Astrocyte (in vitro differentiated cells and primary cell): ENCODE results near the gene PTGER2. TPM values are rescaled to one million over a fixed set of nuclear protein-coding genes. Genes with fewer than 3 reads are reported as not detected.

ENCODE experiments used
- DNase-seq: peaks from one replicate; pipeline ENCODE4 v3.0.0-alpha.2; 2010; ENCODE audit warnings: low read depth
- FAIRE-seq: peaks from 2 replicates; lab custom pipeline; 2011; peaks lifted over from hg19 to GRCh38; lab: Jason Lieb, UNC
- H2AFZ ChIP-seq: 2 replicates; pipeline ENCODE4 v1.6.0; 2012; ENCODE audit warnings: low read depth, low read length, inconsistent platforms
- H3K27ac ChIP-seq: 2 replicates; pipeline ENCODE4 v1.5.1; 2011; ENCODE audit warnings: low read depth, low read length, inconsistent platforms
- H3K27me3 ChIP-seq: 2 replicates; pipeline ENCODE4 v1.6.0; 2011; ENCODE audit warnings: low read length, inconsistent platforms; ENCODE audit not compliant: insufficient read depth
- H3K36me3 ChIP-seq: 2 replicates; pipeline ENCODE4 v1.5.1; 2011; ENCODE audit warnings: low read length, inconsistent platforms; ENCODE audit not compliant: insufficient read depth
- H3K4me1 ChIP-seq: 2 replicates; pipeline ENCODE4 v1.5.1; 2011; ENCODE audit warnings: low read length, inconsistent platforms; ENCODE audit not compliant: insufficient read depth
- H3K4me2 ChIP-seq: 2 replicates; pipeline ENCODE4 v1.6.0; 2012; ENCODE audit warnings: low read length, inconsistent platforms
- H3K4me3 ChIP-seq: 2 replicates; pipeline ENCODE4 v1.5.1; 2011; ENCODE audit warnings: low read depth, mild to moderate bottlenecking, low read length, inconsistent platforms; ENCODE audit not compliant: insufficient read depth
- H3K79me2 ChIP-seq: 2 replicates; pipeline ENCODE4 v1.6.0; 2012; ENCODE audit warnings: mild to moderate bottlenecking, low read length, inconsistent platforms; ENCODE audit not compliant: insufficient read depth
- H3K9ac ChIP-seq: 2 replicates; pipeline ENCODE4 v1.6.0; 2012; ENCODE audit warnings: mild to moderate bottlenecking, low read length, inconsistent platforms
- H3K9me3 ChIP-seq: 2 replicates; pipeline ENCODE4 v1.5.1; 2012; ENCODE audit warnings: low read depth, mild to moderate bottlenecking, low read length, inconsistent platforms; ENCODE audit not compliant: insufficient read depth
- H4K20me1 ChIP-seq: 2 replicates; pipeline ENCODE4 v1.6.0; 2012; ENCODE audit warnings: low read length, inconsistent platforms; ENCODE audit not compliant: insufficient read depth
- H3K27ac Mint-ChIP-seq: one replicate; pipeline ENCODE4 v1.8.0; 2021; ENCODE audit warnings: mild to moderate bottlenecking, mixed read lengths; ENCODE audit not compliant: unreplicated experiment
- H3K27me3 Mint-ChIP-seq: one replicate; pipeline ENCODE4 v1.8.0; 2021; ENCODE audit warnings: low read depth, mixed read lengths; ENCODE audit not compliant: unreplicated experiment
- H3K36me3 Mint-ChIP-seq: one replicate; pipeline ENCODE4 v1.8.0; 2021; ENCODE audit warnings: low read depth, mixed read lengths; ENCODE audit not compliant: unreplicated experiment
- H3K4me1 Mint-ChIP-seq: one replicate; pipeline ENCODE4 v1.8.0; 2021; ENCODE audit warnings: low read depth, mixed read lengths; ENCODE audit not compliant: unreplicated experiment
- H3K4me3 Mint-ChIP-seq: one replicate; pipeline ENCODE4 v1.8.0; 2021; ENCODE audit warnings: mild to moderate bottlenecking, moderate library complexity, mixed read lengths; ENCODE audit not compliant: unreplicated experiment
- H3K9me3 Mint-ChIP-seq: one replicate; pipeline ENCODE4 v1.8.0; 2021; ENCODE audit warnings: mild to moderate bottlenecking, mixed read lengths; ENCODE audit not compliant: unreplicated experiment
- EZH2 ChIP-seq: IDR thresholded peaks from 2 replicates; pipeline ENCODE4 v1.6.1; 2012; ENCODE audit warnings: mild to moderate bottlenecking, low read length, inconsistent platforms; ENCODE audit not compliant: insufficient read depth
- total RNA-seq: library from RNA; stranded (reverse); gene quantifications from 2 replicates; pipeline ENCODE4 v1.2.1, GENCODE V29; 2021
- TF ChIP-seq, protein P1 (sequence below): IDR thresholded peaks from 2 replicates; pipeline ENCODE4 v1.5.1; 2011; ENCODE audit warnings: low read depth, mild to moderate bottlenecking, inconsistent platforms, low read length, moderate library complexity; ENCODE audit not compliant: insufficient read depth

PTGER2 gene
- total RNA-seq, 1 donor from 2014 or later: not detected

DNA sequence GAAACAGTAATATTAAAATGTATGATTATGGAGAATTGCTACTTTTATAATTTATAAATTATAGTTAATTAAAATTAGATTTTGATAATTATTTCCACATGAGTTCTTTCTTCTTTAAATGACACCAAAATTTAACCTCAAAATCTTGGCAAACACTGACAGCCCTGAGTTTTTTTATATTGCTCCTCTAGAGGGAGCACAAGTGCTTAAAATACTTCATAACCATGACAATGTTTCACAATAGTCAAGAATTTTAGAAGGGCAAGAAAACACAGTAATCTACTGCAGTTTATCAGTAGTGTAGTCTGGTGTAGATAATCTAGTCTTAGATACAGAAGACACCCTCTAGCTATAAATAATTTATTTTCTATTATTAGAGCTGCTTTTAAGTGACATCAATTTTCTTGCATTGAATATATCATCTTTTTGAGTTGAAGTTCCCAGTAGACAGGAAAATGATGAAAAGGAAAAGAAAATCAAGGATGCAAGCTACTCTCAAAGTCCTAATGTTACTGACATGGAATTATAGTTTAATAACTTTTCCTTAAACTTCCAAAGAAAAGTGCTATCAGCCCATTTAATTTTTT, 14.3 kb upstream of the PTGER2 start:
- peaks cover 3% of the 10 kb centered on the region for H3K9me3 Mint-ChIP-seq
- H3K27ac Mint-ChIP-seq: no peak overlapping the region
- peaks cover 18% of the 10 kb centered on the region for H3K27me3 Mint-ChIP-seq
- no peaks in the 10 kb centered on the region for H3K36me3 ChIP-seq
- H4K20me1 ChIP-seq: no peaks in the 10 kb centered on the region
- no peak overlapping the region for H3K4me2 ChIP-seq
- no peak for TF ChIP-seq EZH2
- TF ChIP-seq, protein P1, sequence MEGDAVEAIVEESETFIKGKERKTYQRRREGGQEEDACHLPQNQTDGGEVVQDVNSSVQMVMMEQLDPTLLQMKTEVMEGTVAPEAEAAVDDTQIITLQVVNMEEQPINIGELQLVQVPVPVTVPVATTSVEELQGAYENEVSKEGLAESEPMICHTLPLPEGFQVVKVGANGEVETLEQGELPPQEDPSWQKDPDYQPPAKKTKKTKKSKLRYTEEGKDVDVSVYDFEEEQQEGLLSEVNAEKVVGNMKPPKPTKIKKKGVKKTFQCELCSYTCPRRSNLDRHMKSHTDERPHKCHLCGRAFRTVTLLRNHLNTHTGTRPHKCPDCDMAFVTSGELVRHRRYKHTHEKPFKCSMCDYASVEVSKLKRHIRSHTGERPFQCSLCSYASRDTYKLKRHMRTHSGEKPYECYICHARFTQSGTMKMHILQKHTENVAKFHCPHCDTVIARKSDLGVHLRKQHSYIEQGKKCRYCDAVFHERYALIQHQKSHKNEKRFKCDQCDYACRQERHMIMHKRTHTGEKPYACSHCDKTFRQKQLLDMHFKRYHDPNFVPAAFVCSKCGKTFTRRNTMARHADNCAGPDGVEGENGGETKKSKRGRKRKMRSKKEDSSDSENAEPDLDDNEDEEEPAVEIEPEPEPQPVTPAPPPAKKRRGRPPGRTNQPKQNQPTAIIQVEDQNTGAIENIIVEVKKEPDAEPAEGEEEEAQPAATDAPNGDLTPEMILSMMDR: peak; percentile 64
- no peak overlapping the region for H3K4me3 Mint-ChIP-seq
- no peak overlapping the region for H3K4me3 ChIP-seq
- H3K36me3 Mint-ChIP-seq: no peaks in the 10 kb centered on the region
- no peaks in the 10 kb centered on the region for H3K4me1 ChIP-seq
- H2AFZ ChIP-seq: no peak overlapping the region
- DNase-seq (peak; percentile 44), FAIRE-seq (peak; percentile 68)
- no peaks in the 10 kb centered on the region for H3K9me3 ChIP-seq
- H3K9ac ChIP-seq: no peak overlapping the region
- H3K27me3 ChIP-seq: peaks cover 3% of the 10 kb centered on the region
- no peaks in the 10 kb centered on the region for H3K79me2 ChIP-seq
- no peaks in the 10 kb centered on the region for H3K4me1 Mint-ChIP-seq
- no peak overlapping the region for H3K27ac ChIP-seq

DNA sequence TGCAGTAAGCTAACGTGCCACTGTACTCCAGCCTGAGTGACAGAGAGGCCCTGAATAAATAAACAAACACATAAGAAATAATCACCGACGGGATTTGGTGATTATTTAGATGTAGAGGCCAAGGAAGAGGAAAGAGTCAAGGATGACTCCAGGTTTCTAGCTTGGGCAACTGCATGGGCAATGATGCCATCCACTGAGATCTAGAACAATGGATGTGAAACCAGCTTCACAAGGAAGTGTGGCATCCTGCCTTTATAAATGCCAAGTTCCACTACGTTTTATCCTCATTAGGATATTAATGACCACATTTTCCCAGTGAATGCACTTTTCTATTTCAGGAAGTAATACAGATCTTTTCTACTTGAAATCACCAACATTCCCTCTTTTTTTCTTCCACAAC, 10.9 kb upstream of the PTGER2 start:
- no peak overlapping the region for H2AFZ ChIP-seq
- Mint-ChIP-seq H3K27me3 (peaks cover 18% of the 10 kb centered on the region), H3K27ac (no peak overlapping the region), H3K4me3 (no peak overlapping the region), H3K9me3 (peaks cover 3% of the 10 kb centered on the region), H3K4me1 (no peaks in the 10 kb centered on the region), H3K36me3 (no peaks in the 10 kb centered on the region)
- H3K79me2 ChIP-seq: no peaks in the 10 kb centered on the region
- H3K36me3 ChIP-seq: no peaks in the 10 kb centered on the region
- H3K27me3 ChIP-seq: peaks cover 3% of the 10 kb centered on the region
- no peak for TF ChIP-seq EZH2
- TF ChIP-seq, protein P1: no peak
- H3K4me2 ChIP-seq: no peak overlapping the region
- no peak overlapping the region for H3K27ac ChIP-seq
- H4K20me1 ChIP-seq: no peaks in the 10 kb centered on the region
- no peaks in the 10 kb centered on the region for H3K9me3 ChIP-seq
- H3K9ac ChIP-seq: no peak overlapping the region
- H3K4me3 ChIP-seq: no peak overlapping the region
- FAIRE-seq (no peak), DNase-seq (no peak)
- no peaks in the 10 kb centered on the region for H3K4me1 ChIP-seq

DNA sequence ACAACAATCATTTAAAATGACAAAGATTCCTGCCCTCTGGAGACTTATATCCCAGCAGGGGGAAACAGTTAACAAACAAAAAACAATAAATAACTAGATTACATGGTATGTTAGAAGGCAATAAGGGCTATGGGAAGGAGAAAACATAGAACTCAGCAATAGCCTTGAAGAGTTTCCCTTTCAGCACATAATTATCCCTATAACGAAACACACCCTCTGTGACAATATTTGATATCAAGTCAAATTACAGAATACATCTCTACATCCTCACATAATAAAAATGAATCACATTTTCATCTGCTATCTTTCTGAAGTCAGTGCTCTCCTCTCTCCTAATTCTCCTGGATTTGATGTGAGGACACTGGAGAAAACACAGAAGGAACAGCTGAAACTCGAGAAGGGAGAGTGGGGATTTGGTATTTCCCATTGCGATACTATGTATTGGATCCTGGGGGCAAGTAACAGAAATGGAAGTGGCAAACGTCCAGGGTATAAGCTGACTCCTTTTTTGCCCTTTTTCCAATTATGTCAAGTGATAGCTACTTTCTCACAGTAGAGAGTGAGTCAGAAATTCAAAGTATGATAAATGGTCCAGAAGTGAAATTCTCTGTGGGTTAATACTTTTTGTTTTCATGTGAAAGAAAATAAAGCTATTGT, 9.7 kb upstream of the PTGER2 start:
- Mint-ChIP-seq H3K27ac (no peak overlapping the region), H3K27me3 (peaks cover 18% of the 10 kb centered on the region), H3K36me3 (no peaks in the 10 kb centered on the region), H3K9me3 (peaks cover 3% of the 10 kb centered on the region), H3K4me1 (no peaks in the 10 kb centered on the region), H3K4me3 (no peak overlapping the region)
- Histone ChIP-seq H3K27ac (no peak overlapping the region), H4K20me1 (no peaks in the 10 kb centered on the region), H3K36me3 (no peaks in the 10 kb centered on the region), H3K4me2 (no peak overlapping the region), H3K4me3 (no peak overlapping the region), H2AFZ (no peak overlapping the region), H3K79me2 (no peaks in the 10 kb centered on the region), H3K27me3 (peaks cover 3% of the 10 kb centered on the region), H3K9ac (no peak overlapping the region), H3K9me3 (no peaks in the 10 kb centered on the region), H3K4me1 (no peaks in the 10 kb centered on the region)
- DNase-seq (peak; percentile 25), FAIRE-seq (no peak)
- TF ChIP-seq, protein P1: no peak
- TF ChIP-seq EZH2: no peak
